Fibroblast of lung (primary cell): Measurements from ENCODE around the gene REXO5. TPM values are rescaled to one million over a fixed set of nuclear protein-coding genes. Genes with fewer than 3 reads are reported as not detected.
A peak's percentile ranks its signal among the peaks of the same experiment; 100 is the strongest.

Source experiments
- DNase-seq, 2 donors: peaks; one replicate each; pipeline versions ENCODE4 v3.0.0 to v3.0.0-alpha.2; 2010; ENCODE audit warnings: low read depth in 2 of 2
- H2AFZ ChIP-seq: 2 replicates; pipeline ENCODE4 v1.5.1; 2012; ENCODE audit warnings: low read length, control low read depth, inconsistent platforms
- H3K27ac ChIP-seq: 2 replicates; pipeline ENCODE4 v1.5.1; 2011; ENCODE audit warnings: low read length, control low read depth; ENCODE audit not compliant: insufficient read depth
- H3K27me3 ChIP-seq: 2 replicates; pipeline ENCODE4 v1.5.1; 2011; ENCODE audit warnings: mild to moderate bottlenecking, low read length; ENCODE audit not compliant: control insufficient read depth, insufficient read depth
- H3K36me3 ChIP-seq: 2 replicates; pipeline ENCODE4 v1.5.1; 2011; ENCODE audit warnings: low read length; ENCODE audit not compliant: control insufficient read depth, insufficient read depth
- H3K4me1 ChIP-seq: 2 replicates; pipeline ENCODE4 v1.5.1; 2011; ENCODE audit warnings: low read length; ENCODE audit not compliant: control insufficient read depth, insufficient read depth; ENCODE audit errors: extremely low read depth
- H3K4me2 ChIP-seq: 2 replicates; pipeline ENCODE4 v1.5.1; 2011; ENCODE audit warnings: low read length, control low read depth; ENCODE audit not compliant: insufficient read depth; ENCODE audit errors: extremely low read depth
- H3K4me3 ChIP-seq, 4 experiments: fragments of 200-600 bp in 1 of 4; sonication (generic) in 1 of 4; replicated peaks in 1 of 4; 2 replicates each; pipeline ENCODE4 v1.5.1; 2011 to 2016; ENCODE audit warnings: low read length in 4 of 4, low read depth in 3 of 4, mild to moderate bottlenecking in 3 of 4, control low read depth in 2 of 4, inconsistent platforms in 1 of 4, mixed read lengths in 1 of 4; ENCODE audit not compliant: insufficient read depth in 1 of 4; ENCODE audit errors: control extremely low read depth in 1 of 4
- H3K79me2 ChIP-seq: 2 replicates; pipeline ENCODE4 v1.5.1; 2012; ENCODE audit warnings: mild to moderate bottlenecking, low read length, inconsistent platforms; ENCODE audit not compliant: control insufficient read depth, insufficient read depth
- H3K9ac ChIP-seq: 2 replicates; pipeline ENCODE4 v1.5.1; 2011; ENCODE audit warnings: mild to moderate bottlenecking, low read length, control low read depth; ENCODE audit not compliant: insufficient read depth
- H3K9me3 ChIP-seq: 2 replicates; pipeline ENCODE4 v1.5.1; 2012; ENCODE audit warnings: low read depth, low read length; ENCODE audit not compliant: control insufficient read depth, insufficient read depth
- H4K20me1 ChIP-seq: 2 replicates; pipeline ENCODE4 v1.5.1; 2011; ENCODE audit warnings: low read length; ENCODE audit not compliant: control insufficient read depth, insufficient read depth; ENCODE audit errors: extremely low read depth
- EZH2 ChIP-seq: IDR thresholded peaks from 2 replicates; pipeline ENCODE4 v1.5.1; 2012; ENCODE audit warnings: low read length, control low read depth, mild to moderate bottlenecking; ENCODE audit errors: missing control alignments
- polyA plus RNA-seq, 2 donors: library from polyadenylated mRNA; depleted of rRNA in 1 of 2; stranded (reverse) in 1 of 2; unstranded in 1 of 2; fragments of >200 nt; gene quantifications; 2 replicates each; pipeline ENCODE4 v1.2.1, GENCODE V29; 2011 to 2012; ENCODE audit warnings: missing spikeins in 1 of 2
- total RNA-seq: library from RNA; depleted of rRNA; stranded (reverse); fragments of >200 nt; gene quantifications from 2 replicates; pipeline ENCODE4 v1.2.1, GENCODE V29; 2014
- TF ChIP-seq, protein P1 (sequence below), 2 donors: IDR thresholded peaks in 1 of 2; conservative IDR thresholded peaks in 1 of 2; 1 replicate in 1 of 2; 2 replicates in 1 of 2; pipeline ENCODE4 v1.5.1; 2011 to 2012; ENCODE audit warnings: low read length in 2 of 2, control low read depth in 1 of 2, inconsistent platforms in 1 of 2, low read depth in 1 of 2, mild to moderate bottlenecking in 1 of 2

REXO5 gene
- total and polyA plus RNA-seq, 2 donors (not counting 1 experiment from before 2014, with no cell fraction given), result 5.6 to 9.1 TPM

DNA sequence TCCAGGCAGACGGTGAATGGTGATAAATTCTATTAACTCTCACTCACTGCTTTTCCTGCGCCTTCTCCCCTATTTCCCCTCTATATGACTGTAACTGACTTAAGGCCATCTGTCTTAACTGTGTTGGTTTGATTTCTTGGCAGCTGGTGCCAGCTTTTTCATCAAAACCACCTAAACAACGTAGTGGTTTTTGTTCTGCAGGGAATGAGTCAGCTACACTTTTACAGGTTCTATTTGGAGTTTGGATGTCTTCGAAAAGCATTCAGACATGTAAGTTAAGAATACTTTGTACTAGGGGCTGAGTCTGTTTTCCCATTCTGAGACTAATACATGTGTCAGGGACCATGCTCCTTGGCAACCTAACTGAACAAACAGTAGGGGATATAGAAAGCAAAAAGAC, 8.5 kb downstream of the REXO5 start:
- DNase-seq, result peak in 1 of 2 donors; percentile 66
- H3K9me3 ChIP-seq, result no peaks in the 10 kb centered on the region
- H3K79me2 ChIP-seq, result no peaks in the 10 kb centered on the region
- no peaks in the 10 kb centered on the region for H3K27me3 ChIP-seq
- peaks cover 1% of the 10 kb centered on the region for H3K36me3 ChIP-seq
- no peak overlapping the region for H2AFZ ChIP-seq
- H4K20me1 ChIP-seq, result no peaks in the 10 kb centered on the region
- no peak for TF ChIP-seq EZH2
- TF ChIP-seq, protein P1, sequence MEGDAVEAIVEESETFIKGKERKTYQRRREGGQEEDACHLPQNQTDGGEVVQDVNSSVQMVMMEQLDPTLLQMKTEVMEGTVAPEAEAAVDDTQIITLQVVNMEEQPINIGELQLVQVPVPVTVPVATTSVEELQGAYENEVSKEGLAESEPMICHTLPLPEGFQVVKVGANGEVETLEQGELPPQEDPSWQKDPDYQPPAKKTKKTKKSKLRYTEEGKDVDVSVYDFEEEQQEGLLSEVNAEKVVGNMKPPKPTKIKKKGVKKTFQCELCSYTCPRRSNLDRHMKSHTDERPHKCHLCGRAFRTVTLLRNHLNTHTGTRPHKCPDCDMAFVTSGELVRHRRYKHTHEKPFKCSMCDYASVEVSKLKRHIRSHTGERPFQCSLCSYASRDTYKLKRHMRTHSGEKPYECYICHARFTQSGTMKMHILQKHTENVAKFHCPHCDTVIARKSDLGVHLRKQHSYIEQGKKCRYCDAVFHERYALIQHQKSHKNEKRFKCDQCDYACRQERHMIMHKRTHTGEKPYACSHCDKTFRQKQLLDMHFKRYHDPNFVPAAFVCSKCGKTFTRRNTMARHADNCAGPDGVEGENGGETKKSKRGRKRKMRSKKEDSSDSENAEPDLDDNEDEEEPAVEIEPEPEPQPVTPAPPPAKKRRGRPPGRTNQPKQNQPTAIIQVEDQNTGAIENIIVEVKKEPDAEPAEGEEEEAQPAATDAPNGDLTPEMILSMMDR (conservative IDR thresholded peaks at IDR 0.05 in 1 of 2, IDR thresholded peaks at IDR 0.05 in 1 of 2; ENCODE audit: low read depth in 1 of 2, low read length in 2 of 2), result no peak
- H3K4me1 ChIP-seq, result no peaks in the 10 kb centered on the region
- H3K27ac ChIP-seq, result no peak overlapping the region
- H3K4me3 ChIP-seq, result no peak overlapping the region
- H3K4me2 ChIP-seq, result no peak overlapping the region
- H3K9ac ChIP-seq, result no peak overlapping the region

DNA sequence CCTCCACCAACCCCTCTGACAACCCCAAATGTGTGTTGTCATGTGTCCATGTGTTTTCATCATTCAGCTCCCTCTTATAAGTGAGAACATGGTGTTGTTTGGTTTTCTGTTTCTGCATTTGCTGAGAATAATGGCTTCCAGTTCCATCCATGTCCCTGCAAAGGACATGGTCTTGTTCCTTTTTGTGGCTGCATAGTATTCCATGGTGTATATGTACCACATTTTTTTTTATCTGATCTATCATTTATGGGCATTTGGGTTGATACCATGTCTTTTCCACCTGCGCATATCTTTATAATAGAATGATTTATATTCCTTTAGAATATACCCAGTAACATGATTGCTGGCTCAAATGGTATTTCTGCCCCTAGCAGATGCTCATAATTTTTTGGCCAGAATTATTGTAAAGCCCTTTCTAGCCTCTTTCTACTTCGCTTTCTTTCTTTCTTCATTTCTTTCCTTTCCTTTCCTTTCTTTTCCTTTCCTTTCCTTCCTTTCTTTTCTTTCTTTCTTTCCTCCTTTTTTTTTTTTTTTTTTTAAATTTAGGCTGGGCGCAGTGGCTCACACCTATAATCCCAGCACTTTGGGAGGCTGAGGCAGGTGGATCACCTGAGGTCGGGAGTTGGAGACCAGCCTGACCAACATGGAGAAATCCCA, 12.7 kb downstream of the REXO5 start:
- H3K9me3 ChIP-seq, result no peaks in the 10 kb centered on the region
- H3K4me2 ChIP-seq, result no peak overlapping the region
- no peaks in the 10 kb centered on the region for H4K20me1 ChIP-seq
- DNase-seq, result no peak
- H3K27me3 ChIP-seq, result no peaks in the 10 kb centered on the region
- H3K36me3 ChIP-seq, result peaks cover 1% of the 10 kb centered on the region
- no peak overlapping the region for H3K4me3 ChIP-seq
- no peak overlapping the region for H3K9ac ChIP-seq
- H3K27ac ChIP-seq, result no peak overlapping the region
- no peaks in the 10 kb centered on the region for H3K4me1 ChIP-seq
- no peak overlapping the region for H2AFZ ChIP-seq
- H3K79me2 ChIP-seq, result no peaks in the 10 kb centered on the region
- TF ChIP-seq, protein P1 (conservative IDR thresholded peaks at IDR 0.05 in 1 of 2, IDR thresholded peaks at IDR 0.05 in 1 of 2; ENCODE audit: low read depth in 1 of 2, low read length in 2 of 2), result no peak
- no peak for TF ChIP-seq EZH2

DNA sequence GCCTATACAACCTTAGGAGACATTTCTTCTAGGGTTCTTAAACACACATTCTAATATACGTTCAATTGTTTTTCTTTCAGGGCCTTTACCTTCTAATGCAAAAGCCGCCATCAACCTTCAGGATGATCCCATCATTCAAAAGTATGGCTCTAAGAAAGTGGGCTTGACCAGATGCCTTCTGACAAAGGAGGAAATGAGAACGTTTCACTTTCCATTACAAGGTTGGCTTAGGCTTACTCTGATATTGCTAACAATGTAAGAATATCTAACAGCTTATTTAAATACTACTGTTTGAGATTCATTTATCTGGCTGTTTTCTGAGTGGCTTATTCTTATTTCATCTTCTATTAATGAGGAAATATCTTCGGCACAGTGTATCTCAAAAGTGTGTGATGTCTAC, 15.4 kb downstream of the REXO5 start:
- no peaks in the 10 kb centered on the region for H3K27me3 ChIP-seq
- TF ChIP-seq EZH2, result no peak
- TF ChIP-seq, protein P1 (conservative IDR thresholded peaks at IDR 0.05 in 1 of 2, IDR thresholded peaks at IDR 0.05 in 1 of 2; ENCODE audit: low read depth in 1 of 2, low read length in 2 of 2), result no peak
- H3K9ac ChIP-seq, result no peak overlapping the region
- H3K27ac ChIP-seq, result no peak overlapping the region
- H3K4me1 ChIP-seq, result no peaks in the 10 kb centered on the region
- no peak overlapping the region for H3K4me2 ChIP-seq
- no peaks in the 10 kb centered on the region for H3K79me2 ChIP-seq
- no peak overlapping the region for H3K4me3 ChIP-seq
- no peak overlapping the region for H2AFZ ChIP-seq
- no peak for DNase-seq
- no peaks in the 10 kb centered on the region for H4K20me1 ChIP-seq
- no peaks in the 10 kb centered on the region for H3K9me3 ChIP-seq
- peaks cover 1% of the 10 kb centered on the region for H3K36me3 ChIP-seq
